Gastroesophageal sphincter (tissue), 4 donors: ENCODE data around the gene CHST15. TPM values are rescaled to one million over a fixed set of nuclear protein-coding genes. Genes with fewer than 3 reads are reported as not detected.

Source experiments
- ATAC-seq: fragments of 150-250 bp; one replicate; pipeline ENCODE4 v1.9.1; 2016; ENCODE audit warnings: mild to moderate bottlenecking, moderate library complexity
- H3K27ac ChIP-seq, 4 donors: fragments of 200-600 bp; sonication (generic) in 3 of 4; 1 replicate in 3 of 4; 2 replicates in 1 of 4; pipeline ENCODE4 v1.5.1; 2016 to 2019
- H3K27me3 ChIP-seq: fragments of 200-600 bp; sonication (generic); one replicate; pipeline ENCODE4 v1.5.1; 2019
- H3K36me3 ChIP-seq, 2 donors: fragments of 200-600 bp; sonication (generic); one replicate each; pipeline ENCODE4 v1.5.1; 2019; ENCODE audit warnings: control low read depth in 1 of 2
- H3K4me1 ChIP-seq, 3 donors: fragments of 200-600 bp; sonication (generic); 1 replicate in 2 of 3; 2 replicates in 1 of 3; pipeline ENCODE4 v1.5.1; 2016 to 2019; ENCODE audit warnings: control low read depth in 2 of 3
- H3K4me3 ChIP-seq, 2 donors: fragments of 200-600 bp; sonication (generic); one replicate each; pipeline ENCODE4 v1.5.1; 2019; ENCODE audit warnings: mild to moderate bottlenecking in 1 of 2, moderate library complexity in 1 of 2
- H3K9me3 ChIP-seq, 3 donors: fragments of 200-600 bp; sonication (generic); one replicate each; pipeline ENCODE4 v1.5.1; 2017 to 2019; ENCODE audit warnings: control low read depth in 2 of 3
- CTCF ChIP-seq, 4 experiments: fragments of 200-600 bp in 2 of 4; fragments of 450-650 bp in 2 of 4; sonication (generic) in 1 of 4; IDR thresholded peaks; one replicate each; pipeline ENCODE4 v1.5.1; 2017 to 2019; ENCODE audit warnings: antibody characterized with exemption in 4 of 4, mild to moderate bottlenecking in 2 of 4, moderate library complexity in 2 of 4
- EP300 ChIP-seq: sonication (generic); formaldehyde crosslinking; IDR thresholded peaks from one replicate; pipeline ENCODE4 v1.6.1; 2017; ENCODE audit warnings: antibody characterized with exemption, mild to moderate bottlenecking
- POLR2A ChIP-seq, 2 donors: fragments of 450-650 bp; IDR thresholded peaks; one replicate each; pipeline ENCODE4 v1.6.1; 2017; ENCODE audit warnings: antibody characterized with exemption in 2 of 2, mild to moderate bottlenecking in 2 of 2, moderate library complexity in 1 of 2
- POLR2AphosphoS5 ChIP-seq: sonication (generic); formaldehyde crosslinking; IDR thresholded peaks from one replicate; pipeline ENCODE4 v1.6.1; 2017; ENCODE audit warnings: antibody characterized with exemption
- WGBS, 2 donors: methylation state at CpG; one replicate each; pipeline ENCODE4 v1.1.5; 2018; ENCODE audit warnings: low coverage in 1 of 2; 5-methylcytosine and 5-hydroxymethylcytosine counted together
- total RNA-seq, 4 donors: library from RNA; depleted of rRNA; stranded (reverse); fragments of >200 nt; gene quantifications; one replicate each; pipeline ENCODE4 v1.1.0, GENCODE V29; 2016

The CHST15 gene
- total RNA-seq, 4 donors from 2014 or later: 63.5 to 87.5 (median 74.3) TPM

GRCh38 chr10:124138195-124138882 is 44.9 kb upstream of the CHST15 start:
- Histone ChIP-seq H3K36me3 (no peaks in the 10 kb centered on the region), H3K4me3 (no peak overlapping the region), H3K27me3 (no peaks in the 10 kb centered on the region), H3K27ac (peak overlapping the region; percentile 50 to 77 (median 71)), H3K4me1 (peaks cover 0 to 26% (median 0%) of the 10 kb centered on the region in 3 donors), H3K9me3 (no peaks in the 10 kb centered on the region)
- whole genome bisulfite sequencing, 2 donors: 44 to 74% methylated on average over 2 to 3 of the region's 3 CpGs
- ATAC-seq: peak; percentile 93
- TF ChIP-seq CTCF (IDR thresholded peaks at IDR 0.05): no peak
- TF ChIP-seq EP300: peak; percentile 51
- TF ChIP-seq POLR2A (IDR thresholded peaks at IDR 0.05): no peak
- peak; percentile 99 for TF ChIP-seq POLR2AphosphoS5

GRCh38 chr10:124134251-124134893 is 41.0 kb upstream of the CHST15 start:
- Histone ChIP-seq H3K4me3 (no peak overlapping the region), H3K4me1 (peaks cover 0 to 16% (median 0%) of the 10 kb centered on the region in 3 donors), H3K9me3 (no peaks in the 10 kb centered on the region), H3K27ac (no peak overlapping the region), H3K36me3 (no peaks in the 10 kb centered on the region), H3K27me3 (no peaks in the 10 kb centered on the region)
- ATAC-seq: no peak
- WGBS, 2 donors: 91 to 93% methylated on average over 4 to 9 of the region's 9 CpGs
- no peak for TF ChIP-seq POLR2A (IDR thresholded peaks at IDR 0.05)
- TF ChIP-seq EP300: no peak
- no peak for TF ChIP-seq CTCF (IDR thresholded peaks at IDR 0.05)
- no peak for TF ChIP-seq POLR2AphosphoS5

GRCh38 chr10:124132876-124133275 is 39.5 kb upstream of the CHST15 start:
- Histone ChIP-seq H3K27me3 (no peaks in the 10 kb centered on the region), H3K4me1 (peaks cover 0 to 4% (median 0%) of the 10 kb centered on the region in 3 donors), H3K36me3 (no peaks in the 10 kb centered on the region), H3K9me3 (no peaks in the 10 kb centered on the region), H3K27ac (no peak overlapping the region), H3K4me3 (no peak overlapping the region)
- TF ChIP-seq EP300 (no peak), POLR2A (IDR thresholded peaks at IDR 0.05) (no peak), CTCF (IDR thresholded peaks at IDR 0.05) (no peak), POLR2AphosphoS5 (no peak)
- 71 to 79% methylated on average over 4 to 5 of the region's 5 CpGs for WGBS, 2 donors
- ATAC-seq: no peak

GRCh38 chr10:124132306-124132705 is 38.9 kb upstream of the CHST15 start:
- whole genome bisulfite sequencing, 2 donors: 82 to 100% methylated on average over 1 to 3 of the region's 5 CpGs
- no peak for ATAC-seq
- H3K36me3 ChIP-seq: no peaks in the 10 kb centered on the region
- no peaks in the 10 kb centered on the region for H3K4me1 ChIP-seq
- H3K9me3 ChIP-seq: no peaks in the 10 kb centered on the region
- no peak for TF ChIP-seq CTCF (IDR thresholded peaks at IDR 0.05)
- TF ChIP-seq POLR2AphosphoS5: no peak
- H3K27me3 ChIP-seq: no peaks in the 10 kb centered on the region
- no peak overlapping the region for H3K4me3 ChIP-seq
- H3K27ac ChIP-seq: no peak overlapping the region

- no peak for ATAC-seq
- no peaks in the 10 kb centered on the region for H3K27me3 ChIP-seq
- H3K9me3 ChIP-seq: no peaks in the 10 kb centered on the region
- no peak overlapping the region for H3K4me3 ChIP-seq
- H3K4me1 ChIP-seq: no peaks in the 10 kb centered on the region
- H3K27ac ChIP-seq: no peak overlapping the region
- TF ChIP-seq CTCF (IDR thresholded peaks at IDR 0.05) (no peak), EP300 (no peak)
- WGBS, 2 donors: 80 to 91% methylated on average over 2 to 6 of the region's 9 CpGs
- no peaks in the 10 kb centered on the region for H3K36me3 ChIP-seq
Observed at GRCh38 chr10:124131172-124131571, 37.8 kb upstream of the CHST15 start.
